Endothelial cell of umbilical vein (primary cell): Measurements from ENCODE around the gene MTR. TPM values are rescaled to one million over a fixed set of nuclear protein-coding genes. Genes with fewer than 3 reads are reported as not detected.

ENCODE experiments used
- BruUV-seq: library from RNA; stranded (reverse); fragments of 400-500 nt; replicated peaks from 2 replicates; lab custom pipeline; 2021; lab: Mats Ljungman, UMichigan
- CTCF ChIA-PET: fragments of 300-600, 350-600 bp; sonication (Branson Sonifier 250); formaldehyde crosslinking; loops from one replicate; lab custom pipeline; 2021; ENCODE audit warnings: antibody characterized with exemption, inconsistent platforms; lab: Charles Lee
- POLR2A ChIA-PET: fragments of 300-600, 350-600 bp; sonication (Branson Sonifier 250); formaldehyde crosslinking; loops from one replicate; lab custom pipeline; 2021; ENCODE audit warnings: antibody characterized with exemption, inconsistent platforms; lab: Charles Lee
- DNase-seq: peaks from one replicate; pipeline ENCODE4 v3.0.0-alpha.2; 2011; ENCODE audit warnings: low read depth, low spot score
- FAIRE-seq: peaks from 2 replicates; lab custom pipeline; 2011; peaks lifted over from hg19 to GRCh38; lab: Jason Lieb, UNC
- H2AFZ ChIP-seq: 2 replicates; pipeline ENCODE4 v1.6.0; 2012; ENCODE audit warnings: low read depth, low read length, control low read depth, inconsistent platforms
- H3K27ac ChIP-seq: 2 replicates; pipeline ENCODE4 v1.5.1; 2011; ENCODE audit warnings: low read depth, mild to moderate bottlenecking, control low read depth, low read length, moderate library complexity; ENCODE audit not compliant: insufficient read depth
- H3K27me3 ChIP-seq, 2 experiments: 2 replicates each; pipeline versions ENCODE4 v1.6.0 to v1.6.1; 2011; ENCODE audit warnings: low read length in 2 of 2, mixed read lengths in 1 of 2; ENCODE audit not compliant: control insufficient read depth in 2 of 2, insufficient read depth in 2 of 2
- H3K36me3 ChIP-seq, 2 experiments: 2 replicates in 1 of 2; 3 replicates in 1 of 2; pipeline ENCODE4 v1.5.1; 2011; ENCODE audit warnings: low read length in 2 of 2, mild to moderate bottlenecking in 1 of 2, moderate library complexity in 1 of 2; ENCODE audit not compliant: control insufficient read depth in 2 of 2, insufficient read depth in 2 of 2; ENCODE audit errors: extremely low read depth in 1 of 2
- H3K4me1 ChIP-seq: 3 replicates; pipeline ENCODE4 v1.5.1; 2011; ENCODE audit warnings: mild to moderate bottlenecking, low read length; ENCODE audit not compliant: control insufficient read depth, insufficient read depth; ENCODE audit errors: extremely low read depth
- H3K4me2 ChIP-seq: 2 replicates; pipeline ENCODE4 v1.6.1; 2011; ENCODE audit warnings: low read length, control low read depth, mixed read lengths; ENCODE audit not compliant: insufficient read depth
- H3K4me3 ChIP-seq, 3 experiments: fragments of 200-600 bp in 1 of 3; sonication (generic), shearing (Covaris generic) in 1 of 3; replicated peaks in 1 of 3; 2 replicates each; pipeline ENCODE4 v1.5.1; 2011 to 2016; ENCODE audit warnings: control low read depth in 3 of 3, low read length in 3 of 3, mild to moderate bottlenecking in 2 of 3, inconsistent platforms in 1 of 3, low read depth in 1 of 3, moderate library complexity in 1 of 3; ENCODE audit not compliant: insufficient read depth in 1 of 3
- H3K79me2 ChIP-seq: 2 replicates; pipeline ENCODE4 v1.6.0; 2012; ENCODE audit warnings: low read length, inconsistent platforms; ENCODE audit not compliant: control insufficient read depth, insufficient read depth
- H3K9ac ChIP-seq: replicated peaks from 2 replicates; pipeline ENCODE3; 2011; ENCODE audit warnings: low read length, control low read depth; ENCODE audit not compliant: insufficient read depth; ENCODE audit errors: extremely low read depth
- H3K9me1 ChIP-seq: replicated peaks from 3 replicates; pipeline ENCODE4 v1.6.0; 2011; ENCODE audit warnings: mild to moderate bottlenecking, low read length; ENCODE audit not compliant: control insufficient read depth, insufficient read depth; ENCODE audit errors: extremely low read depth
- H3K9me3 ChIP-seq: replicated peaks from 2 replicates; pipeline ENCODE4 v1.5.1; 2012; ENCODE audit warnings: low read length, inconsistent platforms; ENCODE audit not compliant: control insufficient read depth, insufficient read depth
- H4K20me1 ChIP-seq: replicated peaks from 2 replicates; pipeline ENCODE3; 2011; ENCODE audit warnings: mild to moderate bottlenecking, low read length; ENCODE audit not compliant: control insufficient read depth, insufficient read depth; ENCODE audit errors: extremely low read depth
- FOS ChIP-seq: IDR thresholded peaks from 2 replicates; pipeline ENCODE4 v1.6.1; 2011; ENCODE audit warnings: mild to moderate bottlenecking, low read length, moderate library complexity, borderline replicate concordance; ENCODE audit not compliant: insufficient read depth
- GATA2 ChIP-seq: IDR thresholded peaks from 2 replicates; pipeline ENCODE4 v1.7.0; 2011; ENCODE audit warnings: low read depth, mild to moderate bottlenecking, moderate library complexity, mixed read lengths, low read length; ENCODE audit not compliant: insufficient read length, insufficient read depth
- MYC ChIP-seq: IDR thresholded peaks from one replicate; pipeline ENCODE4 v1.6.1; 2011; ENCODE audit warnings: mild to moderate bottlenecking, low read depth, low read length
- POLR2A ChIP-seq: IDR thresholded peaks from 2 replicates; pipeline ENCODE4 v1.6.1; 2012; ENCODE audit warnings: low read depth, mild to moderate bottlenecking, control low read depth, low read length
- POLR2AphosphoS5 ChIP-seq: IDR thresholded peaks from 2 replicates; pipeline ENCODE4 v1.6.1; 2012; ENCODE audit warnings: low read depth, mild to moderate bottlenecking, control low read depth, low read length, moderate library complexity; ENCODE audit not compliant: insufficient read depth
- dilution Hi-C: fragments of 300-500 bp; cut with MboI; formaldehyde crosslinking; loops from one replicate; pipeline ENCODE4 v1.15.0; 2019; ENCODE audit warnings: low sequenced_read_pairs; ENCODE audit not compliant: extremely low pct_ligation_motif_present
- intact Hi-C: fragments of 100-400 bp; cut with micrococcal nuclease; formaldehyde crosslinking; loops from one replicate; pipeline ENCODE4 v1.10.0; 2022
- polyA plus RNA-seq, 4 experiments: library from polyadenylated mRNA; depleted of rRNA in 3 of 4; stranded (reverse) in 3 of 4; unstranded in 1 of 4; fragments of >200 nt; gene quantifications; 2 replicates each; pipeline versions ENCODE4 v1.2.1 to v1.2.3, GENCODE V29; 2011 to 2012; ENCODE audit warnings: missing spikeins in 1 of 4
- total RNA-seq: library from RNA; stranded (reverse); gene quantifications from 2 replicates; pipeline ENCODE4 v1.2.3, GENCODE V29; 2021
- TF ChIP-seq, protein P1 (sequence below), 2 donors: IDR thresholded peaks; 1 replicate in 1 of 2; 2 replicates in 1 of 2; pipeline ENCODE4 v1.5.1; 2011; ENCODE audit warnings: low read length in 2 of 2, mild to moderate bottlenecking in 2 of 2, moderate library complexity in 2 of 2, control low read depth in 1 of 2, inconsistent platforms in 1 of 2, low read depth in 1 of 2; ENCODE audit not compliant: insufficient read depth in 1 of 2; ENCODE audit errors: extremely low read depth in 1 of 2

The MTR gene
- total and polyA plus RNA-seq, 2 donors (not counting 3 experiments of a cell fraction or from before 2014, with no cell fraction given), result 6.7 to 45.2 TPM

DNA sequence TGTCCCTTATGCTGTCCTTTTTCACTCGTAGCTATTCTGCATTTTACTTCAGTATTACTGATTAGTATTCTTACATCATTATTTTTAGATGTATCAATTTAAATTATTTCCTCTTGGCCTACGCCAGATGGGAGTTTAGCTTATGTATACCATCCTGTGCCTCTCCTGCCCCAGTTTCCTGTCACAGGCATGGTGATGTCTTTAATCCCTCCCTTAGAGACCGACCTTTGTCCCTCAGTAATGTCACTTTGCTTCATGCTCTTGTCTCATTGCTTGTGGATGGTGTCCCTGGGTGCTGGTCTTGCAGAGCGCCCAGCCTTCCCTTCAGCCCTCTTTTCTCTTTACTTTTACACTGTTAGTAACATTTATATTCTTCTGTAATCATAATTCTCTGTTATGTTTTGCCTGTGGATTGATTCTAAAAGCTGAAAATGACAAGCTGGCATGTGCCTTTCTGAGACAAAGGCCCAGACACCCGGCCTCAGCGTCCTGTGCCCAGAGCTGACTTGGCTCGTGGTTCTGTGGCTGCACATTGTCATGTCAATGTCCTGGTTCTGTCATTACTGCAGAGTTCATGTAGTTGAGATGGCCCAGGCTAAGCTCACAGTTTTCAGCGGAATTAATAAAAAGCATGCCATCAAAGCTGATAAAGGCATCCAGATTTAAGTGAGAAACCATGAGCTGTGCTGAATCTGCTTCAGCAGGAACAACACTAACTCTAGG, 100.7 kb downstream of the MTR start:
- Histone ChIP-seq H3K36me3 (peaks cover 7 to 18% of the 10 kb centered on the region in 2 experiments), H3K9me3 (no peaks in the 10 kb centered on the region), H3K9ac (no peak overlapping the region), H3K4me3 (no peak overlapping the region), H3K79me2 (no peaks in the 10 kb centered on the region), H3K9me1 (no peaks in the 10 kb centered on the region), H3K4me1 (no peaks in the 10 kb centered on the region), H3K27me3 (no peaks in the 10 kb centered on the region), H3K4me2 (no peak overlapping the region), H4K20me1 (no peaks in the 10 kb centered on the region), H3K27ac (no peak overlapping the region), H2AFZ (no peak overlapping the region)
- ChIA-PET POLR2A (no interaction called here), CTCF (interaction anchor here (1.3 kb wide), 1 partner anchor 491 kb away, joined by 4 read pairs; no protein-coding TSS in a partner anchor)
- DNase-seq (no peak), FAIRE-seq (no peak)
- no peak for TF ChIP-seq POLR2A
- TF ChIP-seq GATA2, result no peak
- TF ChIP-seq FOS, result no peak
- TF ChIP-seq, protein P1, sequence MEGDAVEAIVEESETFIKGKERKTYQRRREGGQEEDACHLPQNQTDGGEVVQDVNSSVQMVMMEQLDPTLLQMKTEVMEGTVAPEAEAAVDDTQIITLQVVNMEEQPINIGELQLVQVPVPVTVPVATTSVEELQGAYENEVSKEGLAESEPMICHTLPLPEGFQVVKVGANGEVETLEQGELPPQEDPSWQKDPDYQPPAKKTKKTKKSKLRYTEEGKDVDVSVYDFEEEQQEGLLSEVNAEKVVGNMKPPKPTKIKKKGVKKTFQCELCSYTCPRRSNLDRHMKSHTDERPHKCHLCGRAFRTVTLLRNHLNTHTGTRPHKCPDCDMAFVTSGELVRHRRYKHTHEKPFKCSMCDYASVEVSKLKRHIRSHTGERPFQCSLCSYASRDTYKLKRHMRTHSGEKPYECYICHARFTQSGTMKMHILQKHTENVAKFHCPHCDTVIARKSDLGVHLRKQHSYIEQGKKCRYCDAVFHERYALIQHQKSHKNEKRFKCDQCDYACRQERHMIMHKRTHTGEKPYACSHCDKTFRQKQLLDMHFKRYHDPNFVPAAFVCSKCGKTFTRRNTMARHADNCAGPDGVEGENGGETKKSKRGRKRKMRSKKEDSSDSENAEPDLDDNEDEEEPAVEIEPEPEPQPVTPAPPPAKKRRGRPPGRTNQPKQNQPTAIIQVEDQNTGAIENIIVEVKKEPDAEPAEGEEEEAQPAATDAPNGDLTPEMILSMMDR (IDR thresholded peaks at IDR 0.05; ENCODE audit: extremely low read depth in 1 of 2, insufficient read depth in 1 of 2, low read depth in 1 of 2, low read length in 2 of 2), result no peak
- intact Hi-C loops, result no loop called here
- no TSS peak for BruUV-seq
- dilution Hi-C loops, result no loop called here

GRCh38 chr1:236896716-236897115, 101.6 kb downstream of the MTR start:
- CTCF ChIA-PET, result interaction anchor here (1.3 kb wide), 1 partner anchor 490 kb away, joined by 4 read pairs; no protein-coding TSS in a partner anchor
- Histone ChIP-seq H3K36me3 (peaks cover 3 to 14% of the 10 kb centered on the region in 2 experiments), H3K79me2 (no peaks in the 10 kb centered on the region), H3K4me3 (no peak overlapping the region), H4K20me1 (no peaks in the 10 kb centered on the region), H3K27me3 (no peaks in the 10 kb centered on the region), H3K27ac (no peak overlapping the region), H3K9ac (no peak overlapping the region), H3K4me2 (no peak overlapping the region), H2AFZ (no peak overlapping the region), H3K4me1 (no peaks in the 10 kb centered on the region), H3K9me1 (no peaks in the 10 kb centered on the region), H3K9me3 (no peaks in the 10 kb centered on the region)
- intact Hi-C loops, result no loop called here
- BruUV-seq, result no TSS peak
- no peak for DNase-seq
- dilution Hi-C loops, result no loop called here
- FAIRE-seq, result no peak
- TF ChIP-seq POLR2AphosphoS5, result no peak
- no peak for TF ChIP-seq MYC
- TF ChIP-seq FOS, result no peak
- POLR2A ChIA-PET, result no interaction called here
